Caco-2 (cell line): ENCODE measurements around the gene TRPC4AP. TPM values are rescaled to one million over a fixed set of nuclear protein-coding genes. Genes with fewer than 3 reads are reported as not detected.
A peak's percentile ranks its signal among the peaks of the same experiment; 100 is the strongest.

Experiments used
- BruUV-seq: library from RNA; stranded (reverse); fragments of 400-500 nt; replicated peaks from 2 replicates; lab custom pipeline; 2021; lab: Mats Ljungman, UMichigan
- CTCF ChIA-PET: fragments of 300-600 bp; sonication (Branson Sonifier 250); formaldehyde crosslinking; loops from one replicate; lab custom pipeline; 2022; ENCODE audit warnings: antibody characterized with exemption; lab: Charles Lee
- POLR2A ChIA-PET: fragments of 300-600 bp; sonication (Branson Sonifier 250); formaldehyde crosslinking; loops from one replicate; lab custom pipeline; 2022; ENCODE audit warnings: antibody characterized with exemption; lab: Charles Lee
- DNase-seq, 2 experiments: peaks; one replicate each; pipeline versions ENCODE4 v3.0.0 to v3.0.0-alpha.2; 2020 to 2022
- H3K27me3 ChIP-seq: replicated peaks from 2 replicates; pipeline ENCODE4 v1.6.0; 2011; ENCODE audit warnings: low read length; ENCODE audit not compliant: control insufficient read depth, insufficient read depth
- H3K36me3 ChIP-seq: 2 replicates; pipeline ENCODE4 v1.5.1; 2011; ENCODE audit warnings: low read length; ENCODE audit not compliant: control insufficient read depth, insufficient read depth
- H3K4me1 ChIP-seq: fragments of 250-450 bp; sonication (Bioruptor Pico); 2 replicates; pipeline ENCODE4 v1.5.1; 2020; ENCODE audit warnings: mild to moderate bottlenecking
- H3K4me3 ChIP-seq: 2 replicates; pipeline ENCODE4 v1.5.1; 2011; ENCODE audit warnings: low read depth, mild to moderate bottlenecking, control low read depth, low read length
- H3K9me3 ChIP-seq: fragments of 250-450 bp; sonication (Bioruptor Pico); 2 replicates; pipeline ENCODE4 v1.5.1; 2020; ENCODE audit warnings: mild to moderate bottlenecking, moderate library complexity
- H3K27ac Mint-ChIP-seq: one replicate; pipeline ENCODE4 v1.8.0; 2022; ENCODE audit warnings: mixed read lengths; ENCODE audit not compliant: unreplicated experiment
- H3K27me3 Mint-ChIP-seq: one replicate; pipeline ENCODE4 v1.8.0; 2022; ENCODE audit warnings: mixed read lengths; ENCODE audit not compliant: insufficient read depth, unreplicated experiment
- H3K36me3 Mint-ChIP-seq: one replicate; pipeline ENCODE4 v1.8.0; 2022; ENCODE audit warnings: mild to moderate bottlenecking, mixed read lengths; ENCODE audit not compliant: insufficient read depth, unreplicated experiment
- H3K4me1 Mint-ChIP-seq: one replicate; pipeline ENCODE4 v1.8.0; 2022; ENCODE audit warnings: low read depth, mixed read lengths; ENCODE audit not compliant: unreplicated experiment
- H3K4me3 Mint-ChIP-seq: one replicate; pipeline ENCODE4 v1.8.0; 2022; ENCODE audit warnings: mild to moderate bottlenecking, moderate library complexity, mixed read lengths; ENCODE audit not compliant: unreplicated experiment
- H3K9me3 Mint-ChIP-seq: one replicate; pipeline ENCODE4 v1.8.0; 2022; ENCODE audit warnings: mixed read lengths; ENCODE audit not compliant: unreplicated experiment
- intact Hi-C: fragments of 100-400 bp; cut with micrococcal nuclease; formaldehyde crosslinking; loops from one replicate; pipeline ENCODE4 v1.10.0; 2022; ENCODE audit not compliant: unreplicated experiment
- total RNA-seq: library from RNA; stranded (reverse); gene quantifications from 2 replicates; pipeline ENCODE4 v1.2.3, GENCODE V29; 2022
- TF ChIP-seq, protein P1 (sequence below), 2 experiments: fragments of 200-600 bp in 1 of 2; IDR thresholded peaks; 1 replicate in 1 of 2; 2 replicates in 1 of 2; pipeline versions ENCODE4 v1.5.1 to v1.8.0; 2011 to 2022; ENCODE audit warnings: antibody characterized with exemption in 1 of 2, control low read depth in 1 of 2, inconsistent platforms in 1 of 2, low read depth in 1 of 2, low read length in 1 of 2, mild to moderate bottlenecking in 1 of 2, moderate library complexity in 1 of 2; ENCODE audit not compliant: insufficient read depth in 1 of 2, severe bottlenecking in 1 of 2, unreplicated experiment in 1 of 2

The TRPC4AP gene
- total RNA-seq, 1 experiment from 2014 or later = 144 TPM

- no peak for DNase-seq
- no TSS peak for BruUV-seq
- H3K27ac Mint-ChIP-seq = no peak overlapping the region
- no peaks in the 10 kb centered on the region for H3K4me1 ChIP-seq
- TF ChIP-seq, protein P1, sequence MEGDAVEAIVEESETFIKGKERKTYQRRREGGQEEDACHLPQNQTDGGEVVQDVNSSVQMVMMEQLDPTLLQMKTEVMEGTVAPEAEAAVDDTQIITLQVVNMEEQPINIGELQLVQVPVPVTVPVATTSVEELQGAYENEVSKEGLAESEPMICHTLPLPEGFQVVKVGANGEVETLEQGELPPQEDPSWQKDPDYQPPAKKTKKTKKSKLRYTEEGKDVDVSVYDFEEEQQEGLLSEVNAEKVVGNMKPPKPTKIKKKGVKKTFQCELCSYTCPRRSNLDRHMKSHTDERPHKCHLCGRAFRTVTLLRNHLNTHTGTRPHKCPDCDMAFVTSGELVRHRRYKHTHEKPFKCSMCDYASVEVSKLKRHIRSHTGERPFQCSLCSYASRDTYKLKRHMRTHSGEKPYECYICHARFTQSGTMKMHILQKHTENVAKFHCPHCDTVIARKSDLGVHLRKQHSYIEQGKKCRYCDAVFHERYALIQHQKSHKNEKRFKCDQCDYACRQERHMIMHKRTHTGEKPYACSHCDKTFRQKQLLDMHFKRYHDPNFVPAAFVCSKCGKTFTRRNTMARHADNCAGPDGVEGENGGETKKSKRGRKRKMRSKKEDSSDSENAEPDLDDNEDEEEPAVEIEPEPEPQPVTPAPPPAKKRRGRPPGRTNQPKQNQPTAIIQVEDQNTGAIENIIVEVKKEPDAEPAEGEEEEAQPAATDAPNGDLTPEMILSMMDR (IDR thresholded peaks at IDR 0.05; ENCODE audit: insufficient read depth in 1 of 2, low read depth in 1 of 2, low read length in 1 of 2, severe bottlenecking in 1 of 2, unreplicated experiment in 1 of 2) = no peak
- no peak overlapping the region for H3K4me3 ChIP-seq
- POLR2A ChIA-PET = no interaction called here
- no peaks in the 10 kb centered on the region; the same call in 1 of the 2 replicates for H3K27me3 ChIP-seq
- CTCF ChIA-PET = interaction anchor here (0.5 to 1.8 kb wide), 4 partner anchors 113 to 149 kb away, joined by 3 to 5 read pairs (median 4); partner anchors contain the start of gene GGT7
- no peak overlapping the region for H3K4me3 Mint-ChIP-seq
- H3K4me1 Mint-ChIP-seq = no peaks in the 10 kb centered on the region
- H3K36me3 ChIP-seq = no peaks in the 10 kb centered on the region
- no peaks in the 10 kb centered on the region for H3K9me3 ChIP-seq
- intact Hi-C loops = no loop called here
- H3K9me3 Mint-ChIP-seq = no peaks in the 10 kb centered on the region
- peaks cover 37% of the 10 kb centered on the region for H3K36me3 Mint-ChIP-seq
- no peaks in the 10 kb centered on the region for H3K27me3 Mint-ChIP-seq
Measured at GRCh38 chr20:34986311-34987287, 106.0 kb downstream of the TRPC4AP start.

- no peak overlapping the region for H3K4me3 ChIP-seq
- no peaks in the 10 kb centered on the region for H3K27me3 Mint-ChIP-seq
- no peaks in the 10 kb centered on the region; the same call in 1 of the 2 replicates for H3K27me3 ChIP-seq
- TF ChIP-seq, protein P1 (IDR thresholded peaks at IDR 0.05; ENCODE audit: insufficient read depth in 1 of 2, low read depth in 1 of 2, low read length in 1 of 2, severe bottlenecking in 1 of 2, unreplicated experiment in 1 of 2) = no peak
- DNase-seq = no peak
- H3K4me1 Mint-ChIP-seq = no peaks in the 10 kb centered on the region
- no peak overlapping the region for H3K4me3 Mint-ChIP-seq
- no peaks in the 10 kb centered on the region for H3K9me3 ChIP-seq
- ChIA-PET CTCF (interaction anchor here (0.5 to 1.8 kb wide), 3 partner anchors 111 to 148 kb away, joined by 4 to 5 read pairs (median 4); partner anchors contain the start of gene GGT7), POLR2A (no interaction called here)
- H3K9me3 Mint-ChIP-seq = no peaks in the 10 kb centered on the region
- H3K4me1 ChIP-seq = no peaks in the 10 kb centered on the region
- H3K36me3 Mint-ChIP-seq = peaks cover 28% of the 10 kb centered on the region
- intact Hi-C loops = no loop called here
- BruUV-seq = no TSS peak
- peak overlapping the region; percentile 4 for H3K27ac Mint-ChIP-seq
- no peaks in the 10 kb centered on the region for H3K36me3 ChIP-seq
Measured at GRCh38 chr20:34985461-34986310, 106.9 kb downstream of the TRPC4AP start.
